ENCODE measurements around the gene SEPTIN8.
"Not testable (repeated sequence)": the region's sequence is repeated elsewhere in the genome, so short reads cannot be mapped to it uniquely, and the experiment has no call there.

Gene SEPTIN8

GRCh38 chr5:132812123-132812765 is 35.2 kb upstream of the SEPTIN8 start:
- no peak for DNase-seq

- DNase-seq = no peak
These were observed 33.6 kb upstream of the SEPTIN8 start for GRCh38 chr5:132810605-132811004.

GRCh38 chr5:132808866-132809265 is 31.8 kb upstream of the SEPTIN8 start:
- DNase-seq = no peak

- DNase-seq = no peak
These were observed 31.4 kb upstream of the SEPTIN8 start for GRCh38 chr5:132808448-132808847.

GRCh38 chr5:132807163-132807838 is 30.3 kb upstream of the SEPTIN8 start:
- DNase-seq = peak; percentile 12 to 50

- not testable (repeated sequence) for DNase-seq
These were observed 29.7 kb upstream of the SEPTIN8 start for GRCh38 chr5:132806804-132807162.

GRCh38 chr5:132805872-132806271 is 28.8 kb upstream of the SEPTIN8 start:
- DNase-seq = not testable (repeated sequence)

GRCh38 chr5:132804219-132804618 is 27.2 kb upstream of the SEPTIN8 start:
- DNase-seq = not testable (repeated sequence)

GRCh38 chr5:132802685-132803066 is 25.6 kb upstream of the SEPTIN8 start:
- DNase-seq = not testable (repeated sequence)

GRCh38 chr5:132802044-132802684 is 25.1 kb upstream of the SEPTIN8 start:
- no peak for DNase-seq

GRCh38 chr5:132800545-132800944 is 23.5 kb upstream of the SEPTIN8 start:
- DNase-seq = no peak

GRCh38 chr5:132799392-132799791 is 22.4 kb upstream of the SEPTIN8 start:
- no peak for DNase-seq

- no peak for DNase-seq
These were observed 20.6 kb upstream of the SEPTIN8 start for GRCh38 chr5:132797651-132798050.

GRCh38 chr5:132791026-132791425 is 14.0 kb upstream of the SEPTIN8 start:
- DNase-seq = no peak

- no peak for DNase-seq
These were observed 13.3 kb upstream of the SEPTIN8 start for GRCh38 chr5:132790201-132790865.

- no peak for DNase-seq
These were observed 12.2 kb upstream of the SEPTIN8 start for GRCh38 chr5:132788990-132789886.

GRCh38 chr5:132788508-132788907 is 11.5 kb upstream of the SEPTIN8 start:
- no peak for DNase-seq

GRCh38 chr5:132787076-132787475 is 10.0 kb upstream of the SEPTIN8 start:
- no peak for DNase-seq

GRCh38 chr5:132785864-132786263 is 8.8 kb upstream of the SEPTIN8 start:
- no peak for DNase-seq

GRCh38 chr5:132785365-132785764 is 8.3 kb upstream of the SEPTIN8 start:
- DNase-seq = no peak

- DNase-seq = peak; percentile 73 to 80
These were observed 5.1 kb upstream of the SEPTIN8 start for GRCh38 chr5:132782101-132782500.

GRCh38 chr5:132781029-132781428 is 4.0 kb upstream of the SEPTIN8 start:
- no peak for DNase-seq

GRCh38 chr5:132780577-132780976 is 3.5 kb upstream of the SEPTIN8 start:
- DNase-seq = peak in 1 of 2 experiments; percentile 19
